Amygdala (tissue), 56 donors: ENCODE data around the gene VIPAS39.
A peak's percentile ranks its signal among the peaks of the same experiment; 100 is the strongest.

Source experiments
- DNase-seq, 56 donors: peaks; one replicate each; lab custom pipeline; 2025; lab: John Stamatoyannopoulos, UW

The VIPAS39 gene

DNA sequence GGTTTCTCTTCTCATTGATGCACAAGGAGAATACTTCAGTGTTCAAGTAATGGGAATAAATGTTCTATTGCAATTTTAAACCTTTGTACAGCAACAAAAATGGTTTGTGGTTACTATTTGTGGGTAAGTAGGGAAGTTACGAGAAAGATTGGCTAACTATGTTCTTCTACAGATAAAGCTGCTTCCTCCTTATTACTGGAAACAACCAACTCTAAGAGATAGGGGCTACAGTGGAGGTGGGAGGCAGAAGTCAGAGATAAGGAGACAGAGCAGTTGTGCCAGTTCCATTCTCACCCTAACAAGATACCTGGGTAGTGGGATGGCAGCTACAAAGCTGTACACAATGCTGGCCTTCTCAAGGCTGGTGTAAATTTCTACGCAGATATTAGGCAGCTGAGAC is 50.2 kb downstream of the VIPAS39 start:
- DNase-seq = no peak

DNA sequence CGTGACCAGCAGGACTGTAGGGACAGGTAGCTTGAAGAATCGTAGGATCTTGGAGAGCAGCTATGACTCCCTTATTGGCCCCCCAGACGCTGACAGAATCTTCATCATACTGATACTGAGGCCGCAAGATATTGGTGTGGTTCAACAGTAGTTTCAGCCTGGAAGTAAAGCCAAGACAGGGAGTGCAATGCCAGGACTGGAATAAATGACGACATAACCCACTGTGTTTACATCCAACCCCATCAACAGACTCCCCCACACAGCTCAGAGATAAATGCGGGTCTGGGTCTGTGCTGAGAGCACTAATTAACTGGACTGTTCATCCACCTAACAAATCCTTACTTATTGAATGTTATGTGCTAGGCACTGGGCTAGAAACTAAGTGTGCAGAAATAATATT is 50.7 kb downstream of the VIPAS39 start:
- DNase-seq = no peak

GRCh38 chr14:77406086-77406485 is 51.3 kb downstream of the VIPAS39 start:
- DNase-seq = no peak

- no peak for DNase-seq
Measured at GRCh38 chr14:77403768-77404167, 53.6 kb downstream of the VIPAS39 start.

GRCh38 chr14:77400216-77400615 is 57.2 kb downstream of the VIPAS39 start:
- DNase-seq = no peak

GRCh38 chr14:77390188-77390587 is 67.2 kb downstream of the VIPAS39 start:
- DNase-seq = no peak

DNA sequence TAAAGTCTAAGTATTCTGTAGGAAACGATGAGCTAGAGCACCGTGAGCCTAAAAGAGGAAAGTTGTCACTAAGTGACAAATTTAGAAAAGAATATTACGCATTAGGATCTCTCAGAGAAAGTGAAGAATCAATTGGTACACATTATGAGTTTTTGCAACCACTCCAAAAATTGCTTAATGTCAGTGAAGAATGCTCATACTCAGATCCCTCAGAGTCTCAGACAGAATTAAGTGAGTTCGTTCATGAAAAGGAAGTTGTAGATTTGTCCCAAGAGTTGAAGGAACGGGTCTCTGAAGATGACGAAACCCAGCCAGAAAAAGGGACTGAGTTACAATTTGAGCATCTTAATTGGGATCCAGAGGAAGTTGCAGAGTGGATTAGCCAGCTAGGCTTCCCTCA is 78.7 kb downstream of the VIPAS39 start:
- no peak for DNase-seq

DNA sequence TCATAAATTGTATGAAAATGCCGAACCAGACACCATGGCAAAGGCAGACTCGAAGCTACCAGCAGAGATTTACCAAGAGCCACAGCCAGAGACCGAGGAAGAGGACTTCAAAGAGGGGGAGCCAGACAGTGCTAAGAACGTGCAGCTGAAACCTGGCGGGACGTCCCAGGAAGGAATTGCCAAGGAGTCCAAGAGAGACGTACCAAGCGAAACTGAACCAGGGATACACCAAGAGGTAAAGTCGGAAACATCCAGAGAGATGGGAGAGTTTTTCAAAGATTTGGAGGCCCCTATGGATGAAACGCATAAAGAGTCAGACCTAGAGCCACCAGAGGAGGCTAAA is 79.9 kb downstream of the VIPAS39 start:
- no peak for DNase-seq

- DNase-seq = peak; percentile 30 to 94 (median 77)
Measured at GRCh38 chr14:77376771-77377501, 80.5 kb downstream of the VIPAS39 start, which contains the start of the genes SAMD15 and TMED8. Gene SAMD15 (plus strand): TSS chr14:77377379. CDS start chr14:77377419, 40 bp downstream. Gene TMED8 (minus strand): TSS chr14:77377094. CDS start chr14:77377053, 41 bp downstream.
